Fibroblast of peridontal ligament (primary cell): ENCODE results near the gene NUCB2.
"Not testable (repeated sequence)": the region's sequence is repeated elsewhere in the genome, so short reads cannot be mapped to it uniquely, and the experiment has no call there.

Experiments used
- DNase-seq: peaks from one replicate; pipeline ENCODE4 v3.0.0-alpha.2; 2010; ENCODE audit errors: extremely low read depth

Gene NUCB2

DNA sequence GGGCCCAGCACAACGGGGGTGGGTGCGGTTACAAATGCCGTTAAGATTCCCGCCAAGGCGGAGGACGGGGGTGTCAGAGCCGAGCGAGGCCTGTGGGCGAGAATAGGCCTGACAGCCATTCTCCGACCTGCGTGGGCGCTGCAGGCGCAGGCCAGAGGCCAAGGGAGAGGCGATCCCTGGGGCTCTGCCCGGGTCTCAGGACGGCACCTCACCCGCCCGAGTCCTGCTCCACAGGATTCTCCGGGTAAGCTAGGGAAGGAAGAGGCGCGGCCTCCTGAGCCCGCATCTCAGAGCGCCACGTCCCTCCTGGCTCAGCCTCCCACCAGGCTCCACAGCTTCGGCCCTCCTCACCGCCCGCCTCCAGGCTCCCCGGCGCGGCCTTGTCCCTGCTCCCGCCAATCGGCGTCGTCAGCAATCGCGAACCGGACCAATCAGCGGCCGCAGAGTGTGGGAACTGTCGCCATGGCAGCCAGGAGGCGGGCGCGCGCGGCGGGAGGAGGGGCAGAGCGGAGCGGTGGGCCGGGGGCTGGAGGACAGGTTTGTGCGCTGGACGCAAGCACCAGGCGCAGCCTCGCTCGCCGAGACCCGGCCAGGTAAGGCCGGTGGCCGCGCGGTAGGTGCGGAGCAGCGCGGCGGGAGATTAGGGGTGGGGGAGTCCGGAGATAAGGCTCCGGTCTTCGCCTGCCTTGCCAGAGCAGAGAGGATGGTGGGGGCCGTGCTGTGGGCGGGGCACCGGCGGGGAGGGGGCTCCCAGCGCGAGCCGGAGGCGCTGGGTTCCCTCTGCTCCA, at the start of gene NUCB2:
Gene NUCB2, plus strand, starts transcription at position 504 of the 788 bp plus-strand sequence. CDS start 18,585 bp downstream, outside the sequence.
- DNase-seq = peak; percentile 92

GRCh38 chr11:17228186-17228925, 48.2 kb upstream of the NUCB2 start:
- DNase-seq = not testable (repeated sequence)

DNA sequence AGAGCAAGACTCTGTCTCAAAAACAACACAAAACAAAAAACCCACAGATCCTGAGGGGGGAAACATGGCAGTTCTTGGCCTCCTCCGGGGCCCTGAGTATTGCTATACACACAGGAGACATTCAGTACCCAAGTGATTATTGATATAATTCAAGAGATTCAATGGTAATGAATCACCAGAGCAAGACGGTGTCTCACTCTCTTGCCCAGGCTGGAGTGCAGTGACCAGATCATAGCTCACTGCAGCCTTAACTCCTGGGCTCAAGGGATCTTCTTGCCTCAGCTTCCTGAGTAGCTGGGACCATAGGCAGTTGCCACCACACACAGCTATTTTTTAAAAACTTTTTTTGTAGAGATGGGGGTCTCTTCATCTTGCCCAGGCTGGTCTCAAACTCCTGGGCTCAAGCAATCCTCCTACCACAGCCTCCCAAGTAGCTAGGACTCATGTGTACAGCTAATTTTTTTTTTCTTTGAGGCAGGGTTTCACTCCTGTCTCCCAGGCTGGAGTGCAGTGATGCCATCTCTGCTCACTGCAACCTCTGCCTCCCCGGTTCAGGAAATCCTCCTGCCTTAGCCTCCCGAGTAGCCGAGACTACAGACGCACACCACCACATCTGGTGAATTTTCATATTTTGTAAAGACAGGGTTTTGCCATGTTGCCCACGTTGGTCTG, 46.9 kb upstream of the NUCB2 start:
- DNase-seq = no peak

DNA sequence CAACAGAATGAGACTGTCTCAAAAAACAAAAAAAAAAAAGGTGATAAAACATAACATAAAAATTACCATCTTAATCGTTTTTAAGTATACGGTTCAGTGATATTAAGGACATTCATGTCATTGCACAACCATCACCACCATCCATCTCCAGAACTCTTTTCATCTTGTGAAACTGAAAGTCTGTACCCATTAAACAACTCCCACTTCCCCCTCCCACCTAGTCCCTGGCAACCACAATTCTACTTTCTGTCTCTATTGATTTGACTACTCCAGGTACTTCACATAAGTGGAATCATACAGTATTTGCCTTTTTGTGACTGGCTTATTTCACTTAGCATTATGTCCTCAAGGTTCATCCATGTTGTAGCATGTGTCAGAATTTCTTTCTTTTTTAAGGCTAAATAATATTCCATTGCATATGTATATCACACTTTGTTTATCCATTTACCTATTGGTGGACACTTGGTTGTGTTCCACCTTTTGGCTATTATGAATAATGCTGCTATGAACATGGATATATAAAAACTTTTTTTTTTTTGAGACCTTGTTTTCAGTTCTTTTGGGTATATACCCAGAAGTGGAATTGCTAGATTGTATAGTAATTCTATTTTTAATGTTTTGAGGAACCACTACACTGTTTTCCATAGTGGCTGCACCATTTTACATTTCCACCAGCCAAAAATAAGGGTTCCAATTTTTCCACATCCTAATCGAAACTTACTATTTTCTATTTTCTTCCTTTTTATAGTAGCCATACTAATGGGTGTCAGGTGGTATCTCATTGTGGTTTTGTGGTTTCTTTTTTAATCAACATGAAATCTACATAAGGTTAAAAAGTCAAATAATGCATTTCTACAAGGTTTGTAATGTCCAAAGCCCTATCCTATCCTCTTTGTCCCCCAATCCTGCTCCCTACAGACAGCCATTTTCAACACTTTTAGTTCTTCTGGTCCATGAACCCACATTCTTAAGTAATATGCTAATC, 45.4 kb upstream of the NUCB2 start:
- no peak for DNase-seq

- DNase-seq = no peak
These were observed 43.4 kb upstream of the NUCB2 start for GRCh38 chr11:17233101-17233500.

- DNase-seq = no peak
These were observed 38.2 kb upstream of the NUCB2 start for GRCh38 chr11:17238377-17238776.

GRCh38 chr11:17239927-17240326, 36.6 kb upstream of the NUCB2 start:
- DNase-seq = not testable (repeated sequence)

GRCh38 chr11:17240780-17241179, 35.8 kb upstream of the NUCB2 start:
- no peak for DNase-seq

DNA sequence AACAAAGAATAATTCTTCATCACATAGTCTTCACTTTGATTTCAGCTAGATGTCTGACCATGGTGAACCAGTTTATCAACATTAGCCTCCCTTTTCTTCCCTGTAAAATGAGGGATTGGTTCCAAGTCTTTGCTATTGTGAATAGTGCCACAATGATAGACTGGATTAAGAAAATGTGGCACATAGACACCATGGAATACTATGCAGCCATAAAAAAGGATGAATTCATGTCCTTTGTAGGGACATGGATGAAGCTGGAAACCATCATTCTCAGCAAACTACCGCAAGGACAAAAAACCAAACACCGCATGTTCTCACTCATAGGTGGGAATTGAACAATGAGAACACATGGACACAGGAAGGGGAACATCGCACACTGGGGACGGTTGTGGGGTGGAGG, 33.6 kb upstream of the NUCB2 start:
- DNase-seq = not testable (repeated sequence)

GRCh38 chr11:17244046-17244445, 32.5 kb upstream of the NUCB2 start:
- DNase-seq = no peak

GRCh38 chr11:17250561-17251350, 25.8 kb upstream of the NUCB2 start:
- peak; percentile 62 for DNase-seq

DNA sequence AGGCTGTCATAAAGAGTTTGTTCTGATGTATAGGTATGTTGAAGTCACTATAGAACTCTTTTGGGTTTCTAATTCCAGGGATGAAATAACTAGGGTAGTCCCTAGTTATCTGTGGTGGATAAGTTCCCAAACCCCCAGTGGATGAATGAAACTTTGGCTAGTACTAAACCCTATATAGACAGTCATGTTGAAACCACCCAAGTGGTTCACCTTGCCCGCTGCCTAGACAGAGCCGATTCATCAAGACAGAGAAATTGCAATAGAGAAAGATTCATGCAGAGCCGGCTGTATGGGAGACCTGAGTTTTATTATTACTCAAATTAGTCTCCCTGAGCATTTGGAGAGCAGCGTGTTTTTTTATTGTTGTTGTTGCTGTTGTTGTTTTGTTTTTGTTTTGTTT, 23.8 kb upstream of the NUCB2 start:
- no peak for DNase-seq

DNA sequence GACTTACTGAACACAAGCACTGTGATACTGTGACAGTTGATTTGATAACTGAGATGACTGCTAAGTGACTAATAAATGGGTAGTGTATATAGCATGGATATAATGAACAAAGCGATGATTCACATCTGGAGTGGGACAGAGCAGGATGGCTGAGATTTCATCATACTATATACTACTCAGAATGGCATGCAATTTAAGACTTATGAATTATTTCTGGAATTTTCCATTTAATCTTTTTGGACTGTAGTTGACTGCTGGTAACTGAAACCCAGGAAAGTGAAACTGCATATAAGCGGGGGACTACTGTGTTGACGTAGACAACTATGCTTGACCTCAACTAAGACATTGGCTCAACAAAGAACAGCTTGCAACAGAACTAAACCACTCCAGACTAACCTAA, 20.0 kb upstream of the NUCB2 start:
- DNase-seq = peak; percentile 99

DNA sequence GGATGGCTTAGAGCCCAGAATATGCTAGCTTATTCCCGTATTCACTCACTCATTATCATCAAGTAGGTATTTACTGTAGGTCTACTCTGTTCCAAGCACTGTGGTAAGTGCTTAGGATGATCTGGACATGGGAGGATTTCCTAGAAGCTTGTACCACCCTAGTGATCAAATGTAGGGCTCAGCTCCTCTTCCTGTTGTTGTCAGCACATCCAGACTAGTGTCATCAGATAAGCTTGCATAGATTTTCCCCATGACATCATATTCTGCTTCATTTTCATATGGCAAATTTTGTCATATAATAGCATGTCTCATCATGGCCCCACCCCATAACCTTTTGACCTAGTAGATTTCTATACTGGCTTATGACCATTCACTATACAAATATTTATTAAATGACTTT, 19.3 kb upstream of the NUCB2 start:
- peak; percentile 60 for DNase-seq

DNA sequence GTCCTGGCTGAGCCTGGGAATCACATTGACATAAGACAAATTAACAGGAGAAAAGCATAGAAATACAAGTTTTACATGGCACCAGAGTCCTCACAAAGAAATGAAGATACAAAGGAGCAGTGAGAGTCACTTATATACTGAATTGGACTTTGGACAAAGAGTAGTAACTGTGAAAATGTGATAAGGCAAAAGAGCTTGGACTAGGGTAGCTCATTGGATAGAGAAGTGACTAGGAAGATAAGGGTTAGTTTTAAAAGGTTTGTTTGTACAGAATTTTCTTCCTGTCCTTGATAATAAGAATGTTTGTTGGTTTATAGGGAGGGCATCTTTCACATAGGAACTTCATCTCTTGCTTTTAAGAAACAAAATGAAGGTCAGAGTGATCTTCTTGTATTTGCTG, 17.9 kb upstream of the NUCB2 start:
- no peak for DNase-seq

GRCh38 chr11:17259519-17259918, 17.0 kb upstream of the NUCB2 start:
- no peak for DNase-seq

GRCh38 chr11:17260020-17260419, 16.5 kb upstream of the NUCB2 start:
- DNase-seq = no peak

- DNase-seq = peak; percentile 51
These were observed 12.8 kb upstream of the NUCB2 start for GRCh38 chr11:17263769-17264168.

GRCh38 chr11:17266781-17267180, 9.8 kb upstream of the NUCB2 start:
- no peak for DNase-seq

DNA sequence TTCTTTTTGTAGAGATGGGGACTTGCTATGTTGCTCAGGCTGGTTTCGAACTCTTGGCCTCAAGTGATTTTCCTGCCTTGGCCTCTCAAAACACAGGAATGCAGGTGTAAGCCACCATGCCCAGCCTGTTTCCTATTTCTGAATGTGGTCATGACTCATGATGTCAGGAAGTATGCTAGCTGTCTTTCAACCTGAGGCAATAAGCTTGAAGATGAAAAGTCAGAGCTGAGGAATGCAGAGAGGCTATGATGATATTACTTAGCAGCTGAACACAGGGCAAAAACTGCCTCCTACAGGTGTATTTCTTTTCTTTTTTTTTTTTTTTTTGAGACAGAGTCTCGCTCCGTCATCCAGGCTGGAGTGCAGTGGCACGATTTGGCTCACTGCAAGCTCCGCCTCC, 9.0 kb upstream of the NUCB2 start:
- DNase-seq = no peak

GRCh38 chr11:17268500-17268899, 8.0 kb upstream of the NUCB2 start:
- DNase-seq = not testable (repeated sequence)
